DND-41 (cell line): ENCODE measurements around the gene UNC119B.

Experiments
- EZH2 ChIP-seq: IDR thresholded peaks from 3 replicates; pipeline ENCODE4 v1.6.1; 2012; ENCODE audit warnings: borderline replicate concordance, low read depth, mild to moderate bottlenecking, moderate library complexity, low read length, inconsistent platforms; ENCODE audit not compliant: severe bottlenecking
- TF ChIP-seq, protein P1 (sequence below): IDR thresholded peaks from 2 replicates; pipeline ENCODE4 v1.5.1; 2012; ENCODE audit warnings: borderline replicate concordance, low read length, moderate library complexity, mild to moderate bottlenecking; ENCODE audit not compliant: poor library complexity, severe bottlenecking; ENCODE audit errors: extremely low read depth

DNA sequence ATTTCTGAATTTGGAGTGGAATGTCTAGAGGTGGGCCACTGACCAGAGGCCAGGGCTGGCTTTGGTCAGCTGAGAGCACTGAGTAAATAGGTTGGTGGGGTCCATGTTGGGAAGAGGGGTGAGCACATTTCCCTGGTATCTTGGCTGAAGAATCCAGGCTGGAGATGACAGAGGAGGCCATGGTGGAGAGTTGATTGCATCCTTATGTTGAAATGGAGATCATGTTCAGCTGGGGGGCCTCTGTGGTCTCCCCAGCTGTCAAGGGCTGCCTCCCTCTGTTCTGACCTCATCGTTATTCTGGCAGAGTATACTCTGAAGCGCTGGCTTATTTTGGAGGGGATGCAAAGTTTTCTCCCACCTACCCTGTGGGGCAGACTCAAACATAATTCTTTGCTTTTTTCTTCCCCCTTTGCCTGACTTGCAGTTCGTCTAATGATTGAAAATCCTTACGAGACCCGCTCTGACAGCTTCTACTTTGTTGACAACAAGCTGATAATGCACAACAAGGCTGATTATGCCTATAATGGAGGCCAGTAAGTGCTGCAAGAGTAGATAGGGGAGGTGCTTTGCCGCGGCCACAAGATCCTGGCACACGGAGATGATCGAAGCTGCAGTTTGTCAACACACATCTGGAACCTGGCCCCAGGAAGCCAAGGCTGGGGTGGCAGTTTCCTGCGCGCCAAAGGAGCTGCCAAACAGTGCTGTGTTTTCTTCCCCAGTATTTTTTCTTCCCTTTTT lies 9.4 kb downstream of the UNC119B start:
- TF ChIP-seq, protein P1, sequence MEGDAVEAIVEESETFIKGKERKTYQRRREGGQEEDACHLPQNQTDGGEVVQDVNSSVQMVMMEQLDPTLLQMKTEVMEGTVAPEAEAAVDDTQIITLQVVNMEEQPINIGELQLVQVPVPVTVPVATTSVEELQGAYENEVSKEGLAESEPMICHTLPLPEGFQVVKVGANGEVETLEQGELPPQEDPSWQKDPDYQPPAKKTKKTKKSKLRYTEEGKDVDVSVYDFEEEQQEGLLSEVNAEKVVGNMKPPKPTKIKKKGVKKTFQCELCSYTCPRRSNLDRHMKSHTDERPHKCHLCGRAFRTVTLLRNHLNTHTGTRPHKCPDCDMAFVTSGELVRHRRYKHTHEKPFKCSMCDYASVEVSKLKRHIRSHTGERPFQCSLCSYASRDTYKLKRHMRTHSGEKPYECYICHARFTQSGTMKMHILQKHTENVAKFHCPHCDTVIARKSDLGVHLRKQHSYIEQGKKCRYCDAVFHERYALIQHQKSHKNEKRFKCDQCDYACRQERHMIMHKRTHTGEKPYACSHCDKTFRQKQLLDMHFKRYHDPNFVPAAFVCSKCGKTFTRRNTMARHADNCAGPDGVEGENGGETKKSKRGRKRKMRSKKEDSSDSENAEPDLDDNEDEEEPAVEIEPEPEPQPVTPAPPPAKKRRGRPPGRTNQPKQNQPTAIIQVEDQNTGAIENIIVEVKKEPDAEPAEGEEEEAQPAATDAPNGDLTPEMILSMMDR: no peak
- TF ChIP-seq EZH2: no peak
